GM15510 (cell line): Measurements from ENCODE around the gene ARHGDIG.

Experiments used
- POLR2A ChIP-seq: IDR thresholded peaks from 3 replicates; pipeline ENCODE4 v1.6.1; 2011; ENCODE audit warnings: borderline replicate concordance; ENCODE audit not compliant: insufficient read length; ENCODE audit errors: extremely low read depth

ARHGDIG gene

DNA sequence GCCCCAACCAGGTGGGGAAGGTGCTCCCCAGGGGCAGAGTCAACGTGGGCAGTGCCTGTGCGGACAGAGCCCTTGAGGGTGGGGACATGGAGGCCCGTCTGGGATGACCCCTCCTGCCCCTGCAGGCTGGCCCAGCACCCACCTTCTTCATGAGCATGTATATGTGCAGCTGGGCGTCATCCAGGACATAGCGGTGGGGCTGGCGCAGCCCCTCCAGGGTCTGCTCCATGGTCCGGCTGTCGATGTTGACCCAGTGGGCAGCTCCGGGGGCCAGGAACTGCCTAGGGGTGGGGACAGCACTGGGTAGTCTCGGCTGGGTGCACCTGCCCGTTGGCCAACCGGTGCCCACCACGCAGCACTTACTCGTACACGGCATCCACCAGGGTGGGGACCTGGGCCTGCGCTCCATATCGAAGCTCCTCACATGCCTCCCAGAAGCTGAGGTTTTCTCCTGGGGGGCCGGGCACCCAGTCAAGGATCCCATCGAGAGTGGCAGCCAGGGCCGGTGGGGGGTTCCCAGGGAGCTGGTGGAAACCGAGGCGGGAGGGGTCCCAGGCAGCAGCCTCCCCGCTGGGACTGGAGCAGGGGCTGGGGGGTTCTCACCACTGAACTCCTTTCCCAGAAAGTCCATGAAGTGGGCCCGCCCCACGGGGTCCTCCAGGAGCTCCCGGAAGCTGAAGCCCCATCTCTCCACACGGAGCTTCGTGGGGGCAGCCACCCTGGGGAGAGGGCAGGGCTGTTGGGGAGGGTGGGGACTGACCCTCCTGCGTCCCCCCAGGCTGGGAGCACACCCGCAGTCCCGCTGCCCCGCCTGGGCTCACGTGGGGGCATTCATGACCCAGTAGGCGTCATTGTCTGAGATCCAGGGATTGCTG lies 9.8 kb upstream of the ARHGDIG start:
- no peak for TF ChIP-seq POLR2A

DNA sequence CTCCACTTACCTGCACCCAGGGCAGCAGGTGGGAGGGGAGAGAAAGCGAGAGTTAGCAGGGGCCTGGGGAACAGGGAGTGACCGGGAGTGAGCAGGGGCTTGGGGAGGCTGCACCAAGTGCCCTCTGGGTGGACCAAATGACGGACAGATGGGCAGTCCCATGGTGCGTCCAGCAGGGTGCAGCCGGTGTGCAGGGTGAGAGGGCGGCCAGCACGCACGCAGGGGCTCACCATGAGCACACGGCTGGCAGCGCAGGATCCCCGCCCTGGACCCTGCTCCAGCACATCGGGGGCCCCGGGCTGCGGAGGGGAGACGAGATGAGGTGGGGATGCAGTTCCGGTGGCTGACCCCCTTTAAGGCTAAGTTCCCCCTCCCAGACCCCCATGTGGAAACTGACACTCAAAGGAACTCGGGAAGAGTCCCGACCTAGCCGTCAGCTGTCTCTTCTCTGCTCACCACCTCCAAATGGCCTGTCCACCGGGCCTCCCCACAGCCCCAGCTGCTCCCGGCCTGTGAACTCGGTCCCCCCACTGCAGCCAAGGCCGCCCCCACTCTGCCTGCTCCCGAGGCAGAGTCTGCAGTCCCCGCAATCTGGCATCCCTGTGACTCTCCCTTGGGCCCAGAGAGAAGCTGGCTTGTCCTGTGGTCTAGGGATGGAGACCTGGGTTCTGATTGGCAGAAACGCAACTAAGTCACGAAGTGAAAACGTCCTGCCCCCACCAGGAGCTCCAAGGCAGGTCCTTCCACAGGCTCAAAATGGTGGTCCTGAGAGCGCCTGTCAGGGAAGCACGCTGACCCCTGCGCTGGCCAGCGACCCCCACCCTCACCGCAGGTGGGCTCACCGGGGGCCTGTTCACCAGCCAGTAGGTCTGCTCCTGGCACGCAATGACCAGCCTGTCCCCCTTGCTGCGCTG lies 7.5 kb upstream of the ARHGDIG start:
- no peak for TF ChIP-seq POLR2A

DNA sequence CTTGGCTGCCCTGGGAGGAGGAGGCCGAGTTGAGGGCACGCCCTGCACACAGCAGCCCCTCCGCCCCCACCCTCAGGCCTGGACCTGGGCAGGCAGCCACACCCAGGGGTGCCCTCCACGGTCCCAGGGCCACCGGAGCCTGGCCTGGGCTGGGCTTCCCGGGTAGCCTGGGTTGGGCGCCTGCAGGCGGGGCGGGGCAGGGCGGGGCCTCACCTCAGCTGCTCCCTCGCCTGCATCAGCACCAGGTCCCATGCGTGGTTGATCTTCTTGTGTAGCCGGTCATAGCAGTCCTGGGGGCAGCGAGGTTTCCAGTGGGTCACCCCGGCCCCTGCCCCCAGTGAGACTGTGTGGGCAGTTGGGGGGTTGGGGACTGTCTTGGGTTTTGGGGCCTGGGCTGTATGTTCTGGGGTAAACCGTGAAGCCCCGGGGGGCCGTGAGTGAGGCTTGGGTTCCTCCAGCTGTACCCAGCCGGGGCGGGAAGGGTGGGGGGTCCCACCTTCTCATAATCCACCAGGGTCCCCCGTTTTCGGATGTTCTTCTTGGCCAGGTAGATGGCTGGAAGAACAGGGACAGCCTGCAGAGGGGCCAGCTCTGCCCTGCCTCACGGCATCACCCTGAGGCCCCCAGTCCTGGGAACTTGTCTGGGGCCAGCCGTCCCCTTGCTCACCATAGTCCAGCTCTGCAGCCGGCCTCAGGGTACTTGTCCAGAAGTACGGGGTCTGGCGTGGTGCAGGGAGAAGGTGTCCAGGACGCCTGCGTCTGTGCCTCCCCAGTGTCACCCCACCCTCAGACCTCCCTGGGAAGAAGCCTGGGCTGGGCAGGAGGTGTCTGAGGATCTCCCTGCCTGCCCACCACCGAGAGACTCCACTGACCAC lies 6.6 kb upstream of the ARHGDIG start:
- no peak for TF ChIP-seq POLR2A

DNA sequence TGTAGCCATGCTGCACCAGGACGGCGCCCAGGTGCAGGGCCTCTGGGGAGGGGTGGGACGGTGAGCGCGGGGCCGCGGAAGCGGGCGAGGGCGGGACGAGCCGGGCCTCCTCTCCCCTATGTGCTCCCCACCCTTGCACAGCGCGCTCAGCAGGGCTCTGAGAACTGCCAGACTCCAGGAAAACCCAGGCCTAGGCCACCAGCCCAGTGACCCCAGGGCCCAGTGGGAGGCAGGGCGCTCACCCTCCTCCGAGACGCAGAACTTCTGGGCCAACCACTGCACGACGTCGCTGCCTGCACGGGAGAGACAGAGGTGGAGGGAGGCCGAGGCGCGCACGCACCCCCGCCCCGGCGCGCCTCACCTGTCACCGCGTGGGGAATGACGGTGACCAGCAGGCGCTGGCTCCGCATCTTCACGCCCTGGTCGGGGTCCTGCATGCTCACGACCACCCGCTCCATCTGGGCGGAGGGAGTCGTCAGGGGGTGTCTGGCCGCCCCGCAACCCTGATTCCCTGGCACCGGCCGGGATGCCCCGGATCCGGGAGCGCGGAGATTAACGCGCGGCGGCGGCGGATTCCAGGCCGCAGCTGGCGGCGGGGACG lies 5.2 kb upstream of the ARHGDIG start:
- no peak for TF ChIP-seq POLR2A

DNA sequence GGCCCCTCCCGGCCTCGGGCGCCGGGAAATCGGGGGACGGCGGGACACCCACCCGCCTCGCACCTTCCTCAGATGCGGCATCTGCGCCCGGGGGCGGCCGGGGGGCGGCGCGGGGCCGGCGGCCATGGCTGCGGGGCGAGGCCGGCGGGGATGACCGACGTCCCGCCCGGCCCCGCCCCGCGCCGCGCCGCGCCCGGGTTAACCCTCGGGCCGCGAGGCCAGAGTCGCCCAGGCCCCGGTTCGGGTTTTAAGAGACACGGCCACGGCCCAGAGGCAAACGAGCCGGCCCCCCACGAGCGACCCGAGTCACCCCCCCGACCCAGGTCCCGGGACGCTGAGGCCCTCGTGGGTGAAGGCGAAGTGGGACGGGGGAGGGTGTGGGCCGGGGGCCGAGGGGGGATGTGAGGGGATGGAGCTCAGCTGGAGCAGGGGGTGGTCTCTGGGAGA lies 4.6 kb upstream of the ARHGDIG start, which contains the start of gene RGS11:
TSS of gene RGS11 (minus strand) at position 159 of the 447 bp plus-strand sequence. CDS start at position 126, 33 bp downstream.
- no peak for TF ChIP-seq POLR2A

DNA sequence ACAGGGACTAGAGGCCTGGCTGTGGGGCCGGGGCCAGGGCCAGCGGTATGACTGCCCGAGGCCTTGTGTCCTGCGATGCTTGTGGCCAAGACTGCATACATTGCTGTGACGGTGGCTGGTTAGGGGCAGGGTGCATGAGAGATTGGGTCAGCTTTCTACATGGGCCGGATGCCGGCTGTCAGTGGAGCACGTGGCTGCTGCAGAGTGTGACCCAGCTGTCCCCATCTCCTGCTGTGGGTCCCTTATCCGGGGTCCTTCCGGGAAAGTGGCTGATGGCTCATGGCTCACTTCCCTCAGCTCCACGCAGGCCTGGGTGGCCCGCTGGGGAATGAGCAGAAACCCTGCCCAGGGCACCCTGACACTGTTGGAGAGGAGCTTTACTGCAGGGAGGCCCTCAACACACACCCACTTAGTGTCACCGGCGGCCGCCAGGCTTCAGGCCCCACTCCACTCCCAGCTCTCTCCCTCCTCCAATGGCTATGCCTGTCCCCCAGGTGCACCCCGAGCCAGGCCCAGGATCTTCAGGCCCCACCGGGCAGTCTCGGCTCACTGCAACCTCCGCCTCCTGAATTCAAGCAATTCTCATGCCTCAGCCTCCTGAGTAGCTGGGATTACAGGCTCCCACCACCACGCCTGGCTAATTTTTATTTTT lies 3.8 kb upstream of the ARHGDIG start:
- TF ChIP-seq POLR2A: no peak

DNA sequence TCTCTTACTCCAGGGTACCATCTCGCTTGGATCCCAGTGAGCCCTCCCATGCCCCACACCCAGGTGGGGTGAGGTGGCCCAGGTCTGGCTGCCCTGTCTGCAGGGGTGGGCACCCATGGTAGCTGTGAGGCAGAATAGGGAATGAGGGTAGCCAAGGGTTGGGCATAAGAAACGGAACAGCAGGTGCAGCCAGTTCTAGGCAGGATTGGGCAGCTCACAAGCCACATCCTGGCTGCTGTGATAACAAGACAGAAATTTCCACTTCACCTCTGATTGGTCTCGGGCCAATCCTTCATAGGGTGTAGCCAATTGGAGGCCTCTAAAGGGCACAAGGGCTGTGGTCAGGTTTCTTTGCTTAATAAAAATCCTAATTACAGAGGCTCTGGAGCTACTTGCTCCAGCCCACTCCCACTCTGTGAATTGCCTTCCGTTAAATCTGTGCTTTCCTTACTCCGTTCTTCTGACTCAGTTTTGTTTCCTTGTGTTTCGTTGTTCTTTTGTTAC lies 1.5 kb upstream of the ARHGDIG start:
- TF ChIP-seq POLR2A: no peak

DNA sequence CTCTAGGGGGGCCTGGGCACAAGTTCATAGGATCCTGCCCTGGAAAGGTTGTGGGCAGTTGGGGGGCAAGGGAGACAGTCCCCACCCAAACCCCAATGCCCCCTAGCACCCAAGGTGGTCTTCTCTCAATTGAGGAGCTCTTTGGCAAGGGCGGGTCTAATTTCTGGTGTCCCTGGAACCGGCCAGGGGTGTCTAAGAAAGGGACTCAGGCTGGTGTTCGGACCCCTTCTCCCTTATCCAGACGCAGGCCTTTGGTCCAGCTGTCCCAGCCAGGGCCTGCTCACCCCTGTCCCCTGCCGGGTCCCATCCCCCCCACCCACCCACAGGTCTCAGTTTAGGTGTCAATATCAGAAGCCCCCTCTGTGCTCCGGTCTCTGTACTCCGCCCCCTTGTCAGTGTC lies 860 bp upstream of the ARHGDIG start:
- no peak for TF ChIP-seq POLR2A

DNA sequence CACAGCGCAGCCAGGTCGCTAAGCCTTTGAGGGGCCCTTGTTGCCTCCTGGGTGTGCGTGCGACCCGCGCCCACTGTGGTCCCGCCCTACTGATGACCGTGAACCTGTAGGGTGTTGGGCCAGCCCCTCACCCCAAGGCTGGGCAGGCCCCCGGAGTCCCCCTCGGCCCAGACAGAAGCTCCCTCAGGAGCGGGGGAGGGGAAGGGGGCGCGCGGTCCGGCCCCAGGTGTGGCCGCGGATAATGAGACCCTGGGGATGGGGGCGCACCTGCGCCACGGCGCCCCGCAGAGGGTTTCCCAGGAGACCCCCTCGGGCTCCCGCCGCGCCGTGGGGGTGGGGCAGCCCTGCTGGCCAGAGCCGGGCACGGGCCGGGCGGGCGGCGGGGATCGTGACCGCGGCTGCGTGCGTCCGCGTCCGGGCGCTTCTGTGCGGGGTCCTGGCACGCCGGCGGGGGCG lies 358 bp upstream of the ARHGDIG start:
- TF ChIP-seq POLR2A: no peak

DNA sequence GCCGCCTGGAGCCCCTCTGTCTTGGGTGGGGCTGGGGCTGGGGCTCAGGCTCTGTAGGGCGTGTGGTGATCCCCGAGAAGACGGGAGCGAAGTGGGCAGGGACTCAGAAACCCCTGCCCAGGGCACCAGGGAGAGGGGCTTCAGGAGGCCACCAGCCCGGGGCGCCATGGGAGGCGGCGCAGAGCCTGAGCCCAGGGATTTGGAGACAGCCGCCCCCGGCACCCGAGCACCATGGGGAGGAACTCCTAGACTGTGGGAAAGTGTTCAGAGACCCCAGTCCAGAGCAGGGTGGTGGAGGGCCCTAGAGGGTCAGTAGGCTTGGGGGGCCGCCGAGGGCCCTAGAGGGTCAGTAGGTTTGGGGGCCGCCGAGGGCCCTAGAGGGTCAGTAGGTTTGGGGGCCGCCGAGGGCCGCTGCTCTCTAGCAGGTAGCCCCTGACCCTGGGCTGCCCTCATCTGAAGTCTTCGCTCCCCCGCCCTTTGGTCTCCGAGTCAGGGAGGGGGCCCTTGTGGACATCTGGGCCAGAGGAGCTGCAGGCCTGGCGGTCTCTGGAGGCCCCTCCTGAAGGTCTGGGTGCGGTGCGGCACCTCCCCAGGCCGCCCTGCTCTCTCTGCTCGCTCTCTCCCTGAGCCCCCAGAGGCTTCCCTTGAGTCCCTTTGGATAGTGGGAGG lies 734 bp downstream of the ARHGDIG start:
- no peak for TF ChIP-seq POLR2A

DNA sequence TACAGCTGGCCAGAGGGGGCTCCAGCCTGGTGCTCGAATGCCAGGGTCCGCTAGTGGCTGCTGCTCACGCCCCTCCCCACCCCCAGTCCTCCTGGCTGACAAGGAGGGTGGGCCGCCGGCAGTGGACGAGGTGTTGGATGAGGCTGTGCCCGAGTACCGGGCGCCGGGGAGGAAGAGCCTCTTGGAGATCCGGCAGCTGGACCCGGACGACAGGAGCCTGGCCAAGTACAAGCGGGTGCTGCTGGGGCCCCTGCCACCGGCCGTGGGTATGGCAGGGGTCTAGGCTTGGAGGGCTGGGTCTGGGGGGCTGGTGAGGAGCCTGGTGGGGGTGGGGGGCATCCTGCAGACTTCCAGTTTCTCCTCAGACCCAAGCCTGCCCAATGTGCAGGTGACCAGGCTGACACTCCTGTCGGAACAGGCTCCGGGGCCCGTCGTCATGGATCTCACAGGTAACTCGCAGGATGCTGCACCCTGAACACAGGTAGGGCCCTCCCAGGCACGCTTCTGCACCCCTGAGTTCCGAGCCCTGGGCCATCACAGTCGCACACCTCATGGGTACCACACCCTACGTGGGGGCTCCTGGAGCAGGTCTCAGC lies 1.4 kb downstream of the ARHGDIG start:
- no peak for TF ChIP-seq POLR2A

DNA sequence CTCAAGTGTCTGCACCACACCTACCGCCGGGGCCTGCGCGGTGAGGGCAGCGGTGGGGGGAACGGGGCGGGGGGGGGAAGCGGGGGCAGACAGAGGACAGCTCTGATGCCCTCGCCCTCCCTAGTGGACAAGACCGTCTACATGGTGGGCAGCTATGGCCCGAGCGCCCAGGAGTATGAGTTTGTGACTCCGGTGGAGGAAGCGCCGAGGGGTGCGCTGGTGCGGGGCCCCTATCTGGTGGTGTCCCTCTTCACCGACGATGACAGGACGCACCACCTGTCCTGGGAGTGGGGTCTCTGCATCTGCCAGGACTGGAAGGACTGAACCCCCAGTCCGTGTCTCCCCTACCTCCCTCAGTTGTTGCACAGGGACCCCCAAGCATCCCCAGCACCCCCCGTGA lies 2.1 kb downstream of the ARHGDIG start:
- TF ChIP-seq POLR2A: no peak

DNA sequence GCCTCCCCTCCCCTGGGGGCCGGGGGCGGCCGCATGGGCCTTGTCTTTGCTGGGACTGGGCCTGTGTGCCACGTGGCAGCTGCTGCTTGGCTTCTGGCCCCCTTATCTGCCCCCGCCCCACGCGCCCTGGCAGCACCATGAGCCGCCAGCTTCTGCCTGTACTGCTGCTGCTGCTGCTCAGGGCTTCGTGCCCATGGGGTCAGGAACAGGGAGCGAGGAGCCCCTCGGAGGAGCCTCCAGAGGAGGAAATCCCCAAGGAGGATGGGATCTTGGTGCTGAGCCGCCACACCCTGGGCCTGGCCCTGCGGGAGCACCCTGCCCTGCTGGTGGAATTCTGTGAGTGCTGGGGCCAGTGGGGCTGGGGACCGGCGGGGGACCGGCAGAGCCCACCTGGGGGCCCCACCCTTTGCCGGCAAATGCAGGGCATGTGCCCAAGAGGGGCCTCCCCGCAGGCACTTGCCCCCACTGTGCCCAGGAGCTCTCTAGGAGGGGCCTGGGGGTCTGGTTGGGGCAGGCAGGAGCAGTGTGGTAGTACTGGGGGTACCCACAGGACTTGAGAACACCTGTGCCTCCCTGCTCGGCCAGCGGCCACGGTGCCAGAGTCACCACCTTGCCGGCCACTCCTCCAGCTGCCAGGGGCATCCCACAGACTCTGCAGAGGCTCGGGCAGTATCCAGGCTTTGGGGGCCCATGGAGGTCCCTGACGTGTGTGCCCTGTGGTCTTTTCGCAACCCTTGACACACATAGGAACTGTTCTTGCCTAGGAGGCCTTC lies 2.8 kb downstream of the ARHGDIG start, which contains the start of gene PDIA2:
TSS of gene PDIA2 (plus strand) at position 132 of the 773 bp plus-strand sequence. CDS start at position 138, 6 bp downstream.
- TF ChIP-seq POLR2A: no peak
